Left forelimb (tissue), 1 donor: ENCODE results near the gene CELA3B.
"Not testable (repeated sequence)": the region's sequence is repeated elsewhere in the genome, so short reads cannot be mapped to it uniquely, and the experiment has no call there.

Experiments used
- DNase-seq: peaks from one replicate; pipeline ENCODE4 v3.0.0-alpha.2; 2018; ENCODE audit warnings: low spot score

CELA3B gene

GRCh38 chr1:22007262-22007661, 30.4 kb downstream of the CELA3B start:
- not testable (repeated sequence) for DNase-seq

- not testable (repeated sequence) for DNase-seq
These were observed 32.7 kb downstream of the CELA3B start for GRCh38 chr1:22009566-22009965.

GRCh38 chr1:22012752-22013151, 35.9 kb downstream of the CELA3B start:
- not testable (repeated sequence) for DNase-seq

GRCh38 chr1:22014575-22015206, 37.9 kb downstream of the CELA3B start:
- not testable (repeated sequence) for DNase-seq

- no peak for DNase-seq
These were observed 42.0 kb downstream of the CELA3B start for GRCh38 chr1:22018583-22019559.

- DNase-seq = no peak
These were observed 44.2 kb downstream of the CELA3B start for GRCh38 chr1:22021061-22021460.

GRCh38 chr1:22024485-22025367, 47.9 kb downstream of the CELA3B start:
- peak; percentile 79 for DNase-seq

- peak; percentile 89 for DNase-seq
These were observed 48.7 kb downstream of the CELA3B start for GRCh38 chr1:22025368-22026155.

GRCh38 chr1:22026924-22027289, 50.1 kb downstream of the CELA3B start:
- DNase-seq = no peak

GRCh38 chr1:22030057-22030456, 53.2 kb downstream of the CELA3B start:
- no peak for DNase-seq

- no peak for DNase-seq
These were observed 53.7 kb downstream of the CELA3B start for GRCh38 chr1:22030473-22030872.

GRCh38 chr1:22031214-22031962, 54.6 kb downstream of the CELA3B start:
- DNase-seq = no peak

GRCh38 chr1:22034834-22035233, 58.0 kb downstream of the CELA3B start:
- DNase-seq = not testable (repeated sequence)

- no peak for DNase-seq
These were observed 60.7 kb downstream of the CELA3B start for GRCh38 chr1:22037520-22037919.

- DNase-seq = no peak
These were observed 61.2 kb downstream of the CELA3B start for GRCh38 chr1:22038036-22038435.
